Activated CD8-positive, alpha-beta T cell treated with anti-CD3 and anti-CD28 coated beads, Interleukin-2, amount 10 ng/mL, durations not matched to agents 7 days and 5 days (primary cell): Measurements from ENCODE around the gene SYT6. TPM values are rescaled to one million over a fixed set of nuclear protein-coding genes. Genes with fewer than 3 reads are reported as not detected.

Source experiments
- ATAC-seq: fragments of 150-1000 bp; cut with Tn5 transposase; one replicate; pipeline ENCODE4 v1.10.0; 2021; ENCODE audit warnings: moderate library complexity
- CTCF ChIA-PET: fragments of 350-600 bp; sonication (Branson Sonifier 250); formaldehyde crosslinking; loops from one replicate; lab custom pipeline; 2021; ENCODE audit warnings: antibody characterized with exemption; lab: Charles Lee
- POLR2A ChIA-PET: fragments of 350-600 bp; sonication (Branson Sonifier 250); formaldehyde crosslinking; loops from one replicate; lab custom pipeline; 2021; ENCODE audit warnings: antibody characterized with exemption; lab: Charles Lee
- DNase-seq: peaks from one replicate; pipeline ENCODE4 v3.0.0-alpha.2; 2020
- H3K27ac Mint-ChIP-seq: one replicate; pipeline ENCODE4 v1.8.0; 2021; ENCODE audit warnings: mild to moderate bottlenecking, mixed read lengths
- H3K27me3 Mint-ChIP-seq: one replicate; pipeline ENCODE4 v1.8.0; 2021; ENCODE audit warnings: low read depth, mixed read lengths
- H3K36me3 Mint-ChIP-seq: one replicate; pipeline ENCODE4 v1.8.0; 2021; ENCODE audit warnings: low read depth, mixed read lengths
- H3K4me1 Mint-ChIP-seq: one replicate; pipeline ENCODE4 v1.8.0; 2021; ENCODE audit warnings: low read depth, mixed read lengths
- H3K4me3 Mint-ChIP-seq: one replicate; pipeline ENCODE4 v1.8.0; 2021; ENCODE audit warnings: mild to moderate bottlenecking, mixed read lengths
- H3K9me3 Mint-ChIP-seq: one replicate; pipeline ENCODE4 v1.8.0; 2022; ENCODE audit warnings: mixed read lengths; ENCODE audit not compliant: insufficient read depth
- total RNA-seq, 2 experiments: library from RNA; stranded (reverse); gene quantifications; one replicate each; pipeline ENCODE4 v1.2.3, GENCODE V29; 2021

SYT6 gene
- total RNA-seq, 2 experiments from 2014 or later, result not detected

DNA sequence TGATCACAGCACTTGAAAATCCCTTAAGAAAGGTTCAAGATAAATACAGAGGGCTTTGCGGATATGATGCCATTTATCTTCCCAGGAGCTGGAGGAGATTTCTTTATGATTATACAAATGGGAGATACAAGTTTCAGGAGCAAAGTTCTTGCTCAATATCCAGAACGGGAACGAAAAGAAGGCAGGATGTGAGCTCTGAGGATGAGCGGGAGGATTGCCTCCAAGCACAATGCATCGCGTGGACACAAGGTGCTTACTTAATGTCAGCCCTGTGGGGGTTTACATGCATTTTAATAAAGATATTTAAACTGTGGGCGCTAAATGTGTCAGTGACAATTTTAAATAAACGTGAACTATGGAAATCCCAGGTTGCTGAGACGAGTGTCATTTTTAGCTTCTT is 59.0 kb downstream of the SYT6 start:
- CTCF ChIA-PET, result no interaction called here
- H3K27ac Mint-ChIP-seq, result no peak overlapping the region

DNA sequence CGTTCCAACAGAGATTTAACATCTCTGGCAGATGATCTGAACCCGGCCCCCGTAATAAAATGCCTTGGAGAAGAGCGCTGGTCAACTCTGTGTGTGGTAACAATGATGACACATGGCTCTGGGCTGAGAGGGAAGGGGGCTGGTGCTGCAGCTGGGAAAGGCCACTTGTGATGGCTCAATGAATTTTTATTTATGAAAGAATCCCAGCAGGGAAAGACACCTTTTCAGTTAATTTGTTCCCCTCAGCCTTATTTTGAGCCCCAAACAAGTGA is 59.4 kb downstream of the SYT6 start:
- ChIA-PET POLR2A (no interaction called here), CTCF (no interaction called here)
- DNase-seq (no peak), ATAC-seq (no peak)
- Mint-ChIP-seq H3K9me3 (no peaks in the 10 kb centered on the region), H3K36me3 (no peaks in the 10 kb centered on the region), H3K27ac (no peak overlapping the region), H3K27me3 (peaks cover 16% of the 10 kb centered on the region), H3K4me3 (no peak overlapping the region), H3K4me1 (no peaks in the 10 kb centered on the region)

More for the DNA sequence above, 59.0 kb downstream of the SYT6 start:
- no peak for DNase-seq
- no peak overlapping the region for H3K4me3 Mint-ChIP-seq
- POLR2A ChIA-PET, result no interaction called here
- no peaks in the 10 kb centered on the region for H3K36me3 Mint-ChIP-seq
- no peaks in the 10 kb centered on the region for H3K4me1 Mint-ChIP-seq
- no peak for ATAC-seq
- H3K27me3 Mint-ChIP-seq, result peaks cover 12% of the 10 kb centered on the region
- H3K9me3 Mint-ChIP-seq, result no peaks in the 10 kb centered on the region

DNA sequence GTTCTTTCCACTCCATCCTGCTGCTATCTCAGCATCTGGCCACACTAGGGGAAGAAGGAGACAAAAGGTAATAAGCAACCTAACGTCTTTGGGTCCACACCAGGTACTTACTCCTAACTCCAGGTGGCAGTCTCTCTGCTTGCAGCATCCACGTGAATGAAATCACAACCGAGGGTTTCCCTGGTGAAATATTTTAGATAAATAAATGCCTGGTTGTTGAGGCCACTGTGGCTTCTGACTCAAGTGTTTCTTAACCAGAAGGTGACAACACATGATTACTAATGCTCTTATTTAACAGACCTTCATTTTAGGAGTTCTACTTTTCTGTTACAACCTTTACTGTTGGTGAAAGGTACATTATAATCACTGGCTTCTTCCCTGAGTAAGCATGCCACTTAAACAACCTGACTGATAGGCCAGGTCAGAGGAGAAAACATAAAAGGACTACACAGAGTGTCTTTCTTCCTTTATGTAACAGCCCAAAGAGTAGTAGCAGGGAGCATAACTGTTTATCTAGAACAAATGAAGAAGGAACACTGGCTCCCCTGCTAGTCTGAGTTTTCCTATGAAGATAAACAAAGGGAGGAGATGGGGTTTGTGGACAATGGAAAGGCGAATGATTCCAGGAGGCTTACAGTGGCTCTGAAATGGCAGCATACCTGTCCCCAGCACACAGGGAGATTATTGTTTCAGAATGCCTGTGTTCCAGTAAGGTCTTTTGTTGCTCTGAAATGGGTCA is 59.9 kb downstream of the SYT6 start:
- no peaks in the 10 kb centered on the region for H3K9me3 Mint-ChIP-seq
- H3K4me3 Mint-ChIP-seq, result no peak overlapping the region
- ChIA-PET POLR2A (no interaction called here), CTCF (no interaction called here)
- peaks cover 13% of the 10 kb centered on the region for H3K27me3 Mint-ChIP-seq
- no peak overlapping the region for H3K27ac Mint-ChIP-seq
- no peaks in the 10 kb centered on the region for H3K4me1 Mint-ChIP-seq
- ATAC-seq (no peak), DNase-seq (no peak)
- no peaks in the 10 kb centered on the region for H3K36me3 Mint-ChIP-seq

DNA sequence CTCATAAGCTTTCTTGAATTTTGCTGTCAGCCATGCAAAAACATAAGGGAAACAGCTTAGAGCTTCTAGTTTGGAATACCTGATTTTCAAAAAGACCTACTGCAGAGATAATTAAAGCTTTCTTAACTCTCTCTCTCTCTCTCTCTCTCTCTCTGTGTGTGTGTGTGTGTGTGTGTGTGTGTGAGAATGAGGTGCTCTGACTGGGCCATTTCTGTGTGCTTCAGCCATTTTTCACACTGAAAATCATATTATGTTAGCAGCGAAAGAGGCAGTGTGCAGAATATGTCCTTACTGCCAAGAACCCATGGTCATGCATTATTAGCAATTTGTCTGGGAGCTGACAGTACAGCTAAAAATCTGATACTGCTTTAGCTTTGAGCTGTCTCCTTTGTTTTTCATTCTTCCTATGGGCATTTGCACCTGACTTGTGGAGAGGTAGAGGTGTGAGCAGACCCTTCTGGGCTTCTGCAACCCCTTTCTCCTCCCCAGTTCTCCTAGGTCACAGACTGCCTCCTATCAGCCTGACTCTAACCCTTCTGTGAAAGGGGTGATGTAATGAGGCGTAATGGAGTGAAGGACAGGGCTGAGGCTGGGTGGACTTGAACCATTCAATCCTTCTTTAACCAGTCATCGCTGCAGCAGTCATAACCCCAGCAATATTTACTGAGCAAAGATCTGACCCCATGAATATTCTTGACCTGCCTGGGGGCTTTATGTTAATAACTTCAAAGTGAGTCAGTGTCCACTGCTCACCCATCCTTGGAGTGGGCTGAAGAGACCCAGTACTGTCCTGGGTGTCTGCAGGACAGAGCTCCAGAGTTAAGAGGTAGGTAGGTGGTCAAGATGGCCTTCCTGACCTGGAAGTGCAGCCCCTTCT is 61.2 kb downstream of the SYT6 start:
- no peak overlapping the region for H3K4me3 Mint-ChIP-seq
- peaks cover 13% of the 10 kb centered on the region for H3K27me3 Mint-ChIP-seq
- H3K4me1 Mint-ChIP-seq, result no peaks in the 10 kb centered on the region
- no peak overlapping the region for H3K27ac Mint-ChIP-seq
- H3K36me3 Mint-ChIP-seq, result no peaks in the 10 kb centered on the region
- CTCF ChIA-PET, result no interaction called here
- POLR2A ChIA-PET, result no interaction called here
- ATAC-seq (no peak), DNase-seq (no peak)
- H3K9me3 Mint-ChIP-seq, result no peaks in the 10 kb centered on the region

DNA sequence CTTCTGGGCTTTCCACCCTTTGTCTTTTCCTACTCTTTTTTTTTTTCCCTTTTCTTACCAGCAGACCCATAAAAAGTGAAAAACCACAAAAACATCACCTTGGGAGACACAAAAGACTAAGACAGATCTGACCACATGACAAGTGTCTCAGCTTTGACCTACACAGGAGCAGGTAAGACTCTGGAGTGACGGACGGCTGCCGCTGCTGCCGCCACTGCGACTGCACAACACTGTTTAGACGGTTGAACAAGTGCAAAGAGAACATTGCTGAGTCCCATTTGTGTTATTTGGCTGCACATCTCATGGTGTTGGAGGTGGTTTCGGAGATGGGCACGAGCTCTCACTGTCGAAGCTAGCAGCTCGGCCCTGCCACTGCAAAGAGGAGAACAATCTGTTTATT is 62.0 kb downstream of the SYT6 start:
- DNase-seq (no peak), ATAC-seq (no peak)
- Mint-ChIP-seq H3K9me3 (no peaks in the 10 kb centered on the region), H3K4me1 (no peaks in the 10 kb centered on the region), H3K36me3 (no peaks in the 10 kb centered on the region), H3K4me3 (no peak overlapping the region), H3K27me3 (peaks cover 14% of the 10 kb centered on the region), H3K27ac (no peak overlapping the region)
- ChIA-PET POLR2A (no interaction called here), CTCF (no interaction called here)

DNA sequence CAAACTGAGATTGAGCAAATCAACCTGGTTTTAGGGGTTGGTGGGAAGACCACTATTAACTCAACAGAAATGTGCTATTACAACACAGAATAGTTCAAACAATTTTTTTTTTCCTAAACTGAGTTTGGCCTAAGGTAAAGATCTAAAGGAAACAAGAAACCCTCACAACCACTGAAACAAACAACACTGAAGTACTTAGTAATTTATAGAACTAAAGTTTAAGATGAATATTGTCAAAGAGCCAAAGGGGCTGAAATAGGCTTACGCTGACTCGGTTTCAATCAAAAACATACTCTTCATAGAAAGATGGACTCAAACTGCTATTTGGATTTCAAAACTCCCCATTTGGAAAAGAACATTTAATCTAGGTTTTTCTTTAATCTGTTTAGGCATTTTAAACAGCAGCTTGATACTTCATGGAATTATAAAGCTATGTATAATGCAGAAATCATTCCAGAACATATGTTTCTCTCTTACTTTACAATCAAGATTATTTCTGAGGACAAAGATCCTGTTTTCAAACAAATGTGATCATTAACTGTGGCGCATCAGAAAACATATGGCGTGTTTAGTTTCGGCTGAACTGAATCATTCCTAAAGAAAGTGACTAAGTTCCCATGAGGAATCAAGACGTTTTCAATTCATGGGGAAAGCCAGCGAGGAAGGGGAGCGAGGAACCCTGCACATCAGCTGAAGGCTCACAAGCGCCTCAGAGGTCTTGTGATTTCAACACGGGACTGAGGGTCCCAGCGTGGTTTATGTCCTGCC is 62.7 kb downstream of the SYT6 start:
- no peak overlapping the region for H3K4me3 Mint-ChIP-seq
- peaks cover 16% of the 10 kb centered on the region for H3K27me3 Mint-ChIP-seq
- ChIA-PET CTCF (no interaction called here), POLR2A (no interaction called here)
- H3K36me3 Mint-ChIP-seq, result no peaks in the 10 kb centered on the region
- DNase-seq (no peak), ATAC-seq (no peak)
- H3K4me1 Mint-ChIP-seq, result no peaks in the 10 kb centered on the region
- H3K9me3 Mint-ChIP-seq, result no peaks in the 10 kb centered on the region
- no peak overlapping the region for H3K27ac Mint-ChIP-seq

DNA sequence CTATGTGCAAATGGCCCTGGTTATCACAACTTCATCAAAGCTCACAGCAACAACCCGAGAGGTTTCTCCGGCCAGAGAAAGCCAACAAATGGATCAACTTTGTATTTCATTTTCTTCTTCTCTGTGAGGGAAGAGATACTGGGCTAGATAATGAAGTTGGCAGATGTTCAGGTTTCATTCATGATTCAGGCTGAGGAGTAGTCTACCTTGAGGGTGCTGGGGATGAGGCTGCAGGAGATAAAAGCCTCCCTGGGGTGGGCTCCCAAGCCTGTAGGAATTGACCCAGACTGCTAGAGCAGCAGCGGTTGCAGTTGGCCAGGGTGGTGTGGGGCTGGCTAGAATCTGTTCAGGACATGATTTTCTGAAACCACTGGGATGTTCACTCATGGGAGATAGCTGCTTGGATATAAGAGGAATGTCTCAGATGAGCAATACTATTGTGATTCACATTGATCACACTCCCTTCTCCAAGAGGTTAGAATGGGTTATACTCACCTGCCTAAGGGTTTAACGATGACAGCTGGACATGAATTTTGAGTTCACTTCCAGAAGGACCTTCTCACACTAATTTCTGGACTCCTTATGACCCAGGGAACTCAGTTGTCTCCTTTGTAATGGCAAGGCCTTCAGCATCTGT is 64.0 kb downstream of the SYT6 start:
- CTCF ChIA-PET, result interaction anchor here (0.6 kb wide), 1 partner anchor 112 kb away, joined by 3 read pairs; no protein-coding TSS in a partner anchor

DNA sequence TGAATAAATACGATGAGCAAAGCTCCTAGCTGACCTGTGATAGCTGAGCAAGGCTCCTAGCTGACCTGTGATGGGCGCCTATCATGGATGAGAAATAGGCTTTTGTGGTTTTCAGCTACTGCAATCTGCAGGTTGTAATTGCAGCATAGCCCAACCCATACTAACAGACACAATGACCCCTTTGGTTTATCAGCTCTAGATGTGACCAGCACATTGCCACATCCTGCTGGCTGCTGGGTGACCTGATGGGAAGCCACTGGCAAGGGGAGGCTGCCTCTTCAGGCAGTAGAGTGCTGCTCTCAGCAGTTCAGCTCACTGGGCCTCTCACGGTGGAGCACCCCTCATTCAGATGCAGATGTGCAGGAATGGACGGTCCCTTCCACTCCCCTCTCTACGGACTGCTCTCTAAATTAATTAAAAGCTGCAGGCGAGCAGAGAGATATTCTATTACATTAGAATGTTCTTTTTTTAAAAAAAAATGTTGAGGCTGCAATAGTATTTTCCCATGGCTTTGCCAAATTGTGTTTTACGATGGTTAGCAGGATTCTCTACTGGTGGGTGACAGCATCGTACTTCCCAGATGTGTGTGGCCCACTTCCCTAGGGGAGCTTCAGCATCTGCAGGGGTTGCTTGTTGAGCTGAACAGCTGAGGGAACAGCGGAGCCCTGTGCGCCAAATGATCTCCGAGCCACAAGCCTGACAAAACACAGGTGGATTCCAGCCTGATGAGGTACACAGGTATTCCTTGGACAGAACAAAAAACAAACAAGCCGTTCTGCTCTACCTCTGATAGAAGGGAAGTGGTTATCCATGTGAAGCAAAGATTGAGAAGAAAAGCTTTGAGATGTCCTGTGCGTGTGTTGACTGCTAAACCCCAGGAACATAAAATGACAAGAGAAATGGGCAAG is 65.0 kb downstream of the SYT6 start:
- no peaks in the 10 kb centered on the region for H3K9me3 Mint-ChIP-seq
- DNase-seq (no peak), ATAC-seq (no peak)
- no peak overlapping the region for H3K4me3 Mint-ChIP-seq
- ChIA-PET POLR2A (no interaction called here), CTCF (no interaction called here)
- peaks cover 26% of the 10 kb centered on the region for H3K27me3 Mint-ChIP-seq
- no peak overlapping the region for H3K27ac Mint-ChIP-seq
- no peaks in the 10 kb centered on the region for H3K4me1 Mint-ChIP-seq
- H3K36me3 Mint-ChIP-seq, result no peaks in the 10 kb centered on the region

More for the DNA sequence above, 64.0 kb downstream of the SYT6 start:
- no peak for DNase-seq
- H3K36me3 Mint-ChIP-seq, result no peaks in the 10 kb centered on the region
- H3K27me3 Mint-ChIP-seq, result peaks cover 22% of the 10 kb centered on the region
- POLR2A ChIA-PET, result no interaction called here
- no peak overlapping the region for H3K4me3 Mint-ChIP-seq
- H3K9me3 Mint-ChIP-seq, result no peaks in the 10 kb centered on the region
- H3K27ac Mint-ChIP-seq, result no peak overlapping the region
- no peak for ATAC-seq
- no peaks in the 10 kb centered on the region for H3K4me1 Mint-ChIP-seq

DNA sequence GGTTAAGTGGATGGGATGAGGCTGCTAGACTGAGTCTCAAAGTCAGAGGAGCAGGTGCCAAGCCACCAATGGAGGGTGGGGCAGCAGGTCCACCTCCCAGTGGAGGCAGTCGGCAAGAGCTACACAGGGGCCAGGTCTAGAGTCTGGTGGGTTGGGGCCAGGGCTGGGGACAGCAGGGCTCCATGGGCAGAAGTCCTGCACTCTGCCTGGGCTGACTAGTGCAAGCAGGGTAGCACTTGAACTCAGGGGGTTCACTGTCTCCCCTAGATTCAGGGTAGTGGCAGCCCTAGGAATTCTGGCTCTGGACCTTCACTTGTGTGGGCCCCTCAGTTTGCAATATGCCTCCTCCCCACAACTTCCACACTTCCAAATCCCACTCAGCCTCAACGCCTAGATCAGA is 66.2 kb downstream of the SYT6 start:
- no peaks in the 10 kb centered on the region for H3K36me3 Mint-ChIP-seq
- H3K4me1 Mint-ChIP-seq, result no peaks in the 10 kb centered on the region
- peaks cover 31% of the 10 kb centered on the region for H3K27me3 Mint-ChIP-seq
- no peaks in the 10 kb centered on the region for H3K9me3 Mint-ChIP-seq
- ChIA-PET CTCF (no interaction called here), POLR2A (no interaction called here)
- H3K27ac Mint-ChIP-seq, result no peak overlapping the region
- H3K4me3 Mint-ChIP-seq, result no peak overlapping the region
- DNase-seq (no peak), ATAC-seq (no peak)

DNA sequence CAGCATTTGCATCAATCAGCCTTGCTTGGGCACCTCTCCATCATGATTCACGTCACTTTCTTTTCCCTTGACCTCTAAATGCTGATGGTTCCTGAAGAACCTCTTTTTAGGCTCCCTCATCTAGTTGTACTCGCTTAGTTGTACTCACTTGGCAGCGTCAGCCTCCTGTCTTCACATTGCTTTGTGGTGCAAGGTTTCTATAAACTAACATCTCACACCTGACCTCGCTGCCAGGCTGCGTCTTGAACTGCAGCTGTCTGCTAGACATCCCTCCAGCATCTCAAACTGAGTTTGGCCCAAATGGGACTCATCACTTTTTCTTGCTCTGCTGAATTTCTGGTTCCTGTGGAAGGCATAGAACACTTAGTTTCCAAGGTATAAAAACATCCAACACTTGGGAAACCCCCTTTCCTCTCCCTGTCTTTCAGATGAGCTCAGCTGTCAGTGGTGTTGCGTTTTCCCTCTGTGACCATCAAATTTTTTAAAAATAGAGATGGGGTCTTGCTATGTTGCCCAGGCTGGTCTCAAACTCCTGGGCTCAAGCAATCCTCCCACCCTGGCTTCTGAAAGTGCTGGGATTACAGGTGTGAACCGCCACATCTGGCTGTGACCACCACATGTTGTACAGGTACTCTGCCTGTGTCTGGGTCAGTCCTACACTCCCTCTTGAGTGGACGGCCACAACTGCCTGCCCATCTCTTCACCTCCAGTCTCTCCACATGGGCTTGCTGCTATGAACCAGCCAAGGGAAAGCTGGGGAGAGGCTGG is 66.9 kb downstream of the SYT6 start:
- Mint-ChIP-seq H3K4me3 (no peak overlapping the region), H3K4me1 (no peaks in the 10 kb centered on the region), H3K9me3 (no peaks in the 10 kb centered on the region), H3K36me3 (no peaks in the 10 kb centered on the region), H3K27me3 (peaks cover 29% of the 10 kb centered on the region), H3K27ac (no peak overlapping the region)
- ChIA-PET CTCF (no interaction called here), POLR2A (no interaction called here)
- ATAC-seq, result no peak
- DNase-seq, result no peak
